Posterior cingulate gyrus (tissue), 11 donors: Measurements from ENCODE around the gene SORL1.
"Not testable (repeated sequence)": the region's sequence is repeated elsewhere in the genome, so short reads cannot be mapped to it uniquely, and the experiment has no call there.

ENCODE experiments used
- DNase-seq, 10 donors: peaks; one replicate each; pipeline versions ENCODE4 v3.0.0 to v3.0.0-alpha.2; 2020 to 2021; ENCODE audit warnings: mixed read lengths in 3 of 10
- intact Hi-C: fragments of 100-400 bp; cut with DNase I; formaldehyde crosslinking; loops from one replicate; pipeline ENCODE4 v1.15.1; 2023

The SORL1 gene

GRCh38 chr11:121497176-121497998 lies 45.3 kb downstream of the SORL1 start:
- no peak for DNase-seq
- intact Hi-C loops: no loop called here

DNA sequence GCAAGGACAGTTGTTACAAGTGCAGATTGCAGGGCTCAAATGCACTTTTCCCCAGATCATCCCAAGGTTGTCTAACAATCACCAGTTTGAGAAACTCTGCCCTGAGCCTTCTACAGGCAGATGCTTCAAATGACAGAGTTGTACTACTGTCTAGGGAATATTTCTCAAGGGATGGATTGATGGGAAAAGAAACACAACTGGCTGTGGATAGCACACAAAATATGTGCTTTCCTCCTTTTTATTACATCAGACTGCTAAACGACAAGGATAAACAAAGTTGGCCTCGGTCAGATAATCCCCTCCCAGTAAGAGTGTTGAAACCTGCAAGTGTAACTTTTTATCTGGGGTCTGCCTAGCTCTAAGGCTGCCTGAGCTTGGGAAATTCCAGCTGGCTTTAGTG lies 47.3 kb downstream of the SORL1 start:
- intact Hi-C loops: no loop called here
- DNase-seq: no peak

GRCh38 chr11:121500275-121500674 lies 48.2 kb downstream of the SORL1 start:
- intact Hi-C loops: no loop called here
- DNase-seq: no peak

GRCh38 chr11:121500717-121501116 lies 48.6 kb downstream of the SORL1 start:
- intact Hi-C loops: no loop called here
- DNase-seq: no peak

DNA sequence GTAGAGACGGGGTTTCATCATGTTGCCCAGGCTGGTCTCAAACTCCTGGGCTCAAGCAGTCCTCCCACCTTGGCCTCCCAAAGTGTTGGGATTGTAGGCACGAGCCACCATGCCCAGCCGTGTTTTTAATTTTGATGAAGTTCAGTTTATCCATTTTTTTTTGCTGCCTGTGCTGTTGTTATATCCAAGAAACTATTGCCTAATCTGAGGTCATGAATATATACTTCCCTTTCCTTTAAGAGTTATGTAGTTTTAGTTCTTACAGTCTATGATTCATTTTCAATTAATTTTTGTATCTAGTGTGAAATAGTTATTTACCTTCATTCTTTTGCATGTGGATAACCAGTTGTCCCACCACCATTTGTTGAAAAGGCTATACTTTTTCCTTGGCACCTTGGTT lies 50.9 kb downstream of the SORL1 start:
- DNase-seq: no peak
- intact Hi-C loops: no loop called here

DNA sequence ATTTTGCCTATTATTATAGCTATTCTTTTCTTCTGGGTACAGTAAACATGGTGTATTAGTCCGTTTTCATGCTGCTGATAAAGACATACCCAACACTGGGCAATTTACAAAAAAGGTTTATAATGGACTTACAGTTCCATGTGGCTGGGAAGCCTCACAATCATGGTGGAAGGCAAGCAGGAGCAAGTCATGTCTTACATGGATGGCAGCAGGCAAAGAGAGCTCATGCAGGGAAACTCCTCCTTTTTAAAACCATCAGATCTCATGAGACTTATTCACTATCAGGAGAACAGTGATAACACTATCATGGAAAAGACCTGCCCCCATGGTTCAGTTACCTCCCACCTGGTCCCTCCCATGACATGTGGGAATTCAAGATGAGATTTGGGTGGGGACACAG lies 54.1 kb downstream of the SORL1 start:
- intact Hi-C loops, DNase-seq: not testable (repeated sequence)

DNA sequence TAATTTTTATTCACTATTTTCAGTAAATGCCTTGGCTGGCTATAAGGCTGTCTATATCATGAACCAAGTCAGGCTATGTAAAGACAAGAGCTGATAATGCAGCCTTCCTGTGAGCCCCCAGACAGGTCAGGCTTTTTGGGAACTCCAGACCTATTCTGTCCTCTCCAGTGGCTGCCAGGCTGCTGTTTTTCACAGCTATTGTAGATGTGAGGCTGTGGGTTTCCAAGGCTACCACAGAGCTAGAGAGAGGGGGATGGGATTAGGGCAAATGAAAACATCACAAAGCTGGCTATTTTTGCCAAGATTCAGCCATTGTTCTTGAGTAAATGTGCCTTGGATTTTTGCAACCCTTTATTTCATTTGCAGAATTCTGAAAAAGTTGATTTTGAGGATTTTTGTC lies 56.3 kb downstream of the SORL1 start:
- DNase-seq: peak in 2 of 10 donors; percentile 30 to 35
- intact Hi-C loops: no loop called here

GRCh38 chr11:121510438-121510837 lies 58.3 kb downstream of the SORL1 start:
- DNase-seq: no peak
- intact Hi-C loops: no loop called here

DNA sequence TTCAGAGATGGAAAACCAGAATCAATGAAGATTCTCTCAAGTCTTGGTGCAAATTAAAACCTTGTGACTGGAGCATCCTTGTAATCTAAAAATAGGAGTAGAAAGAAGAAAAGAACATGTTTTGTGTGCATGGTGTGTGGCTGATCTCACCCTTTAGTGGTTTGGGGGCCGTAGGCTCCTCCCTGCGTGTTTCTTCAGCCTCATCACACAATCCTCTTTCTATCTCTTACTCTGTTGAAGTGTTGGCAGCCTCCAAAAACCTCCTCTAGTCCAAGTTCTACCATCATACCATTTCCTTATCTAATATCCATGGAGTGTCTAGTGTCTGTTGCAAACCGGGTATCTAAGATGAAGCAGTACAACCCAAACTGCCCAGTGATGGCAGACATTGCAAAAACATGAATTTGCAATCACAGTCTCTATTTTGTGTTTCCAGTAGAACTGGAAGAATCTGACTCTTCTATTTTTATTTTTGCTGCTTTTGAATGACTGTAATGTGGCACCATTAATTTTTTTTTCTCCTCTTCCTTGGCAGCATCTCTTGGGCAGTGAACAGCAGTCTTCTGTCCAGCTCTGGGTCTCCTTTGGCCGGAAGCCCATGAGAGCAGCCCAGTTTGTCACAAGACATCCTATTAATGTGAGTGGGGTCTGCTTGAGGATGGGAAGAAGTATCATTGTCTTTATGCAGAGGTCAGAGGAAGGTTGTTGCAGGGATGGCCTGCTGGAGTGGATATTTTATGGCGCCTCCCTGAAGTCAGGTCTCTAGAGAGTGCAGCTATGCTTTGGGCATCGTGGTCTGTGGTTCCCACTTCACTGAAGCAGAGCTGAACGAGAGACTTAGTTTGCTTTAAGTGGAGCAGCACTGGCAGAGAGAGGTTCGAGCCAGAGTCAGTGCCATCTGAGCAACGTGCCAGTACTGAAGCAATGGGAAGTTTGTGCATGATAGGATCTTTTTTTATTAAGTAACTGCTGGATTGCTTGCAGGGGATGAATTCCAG lies 60.7 kb downstream of the SORL1 start:
- DNase-seq: no peak

DNA sequence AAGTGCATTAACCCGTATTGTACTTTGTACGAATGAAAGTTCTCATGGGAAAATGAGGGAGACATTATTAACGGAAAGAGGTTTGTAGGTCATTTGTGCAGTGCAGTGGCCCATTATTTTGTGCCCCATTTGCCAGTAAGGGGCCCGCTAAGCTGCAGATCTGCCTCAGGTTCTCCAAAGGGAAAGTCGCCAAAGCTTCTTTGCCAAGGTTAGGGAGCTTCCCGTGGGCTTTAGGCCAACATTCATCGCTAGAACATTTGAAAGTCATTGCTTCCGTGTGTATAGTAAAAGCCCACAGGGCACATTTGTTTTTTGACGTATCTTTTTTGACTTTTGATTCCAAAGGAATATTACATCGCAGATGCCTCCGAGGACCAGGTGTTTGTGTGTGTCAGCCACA lies 61.7 kb downstream of the SORL1 start:
- no peak for DNase-seq
- intact Hi-C loops: no loop called here

More for the DNA sequence above, 60.7 kb downstream of the SORL1 start:
- intact Hi-C loops: no loop called here

DNA sequence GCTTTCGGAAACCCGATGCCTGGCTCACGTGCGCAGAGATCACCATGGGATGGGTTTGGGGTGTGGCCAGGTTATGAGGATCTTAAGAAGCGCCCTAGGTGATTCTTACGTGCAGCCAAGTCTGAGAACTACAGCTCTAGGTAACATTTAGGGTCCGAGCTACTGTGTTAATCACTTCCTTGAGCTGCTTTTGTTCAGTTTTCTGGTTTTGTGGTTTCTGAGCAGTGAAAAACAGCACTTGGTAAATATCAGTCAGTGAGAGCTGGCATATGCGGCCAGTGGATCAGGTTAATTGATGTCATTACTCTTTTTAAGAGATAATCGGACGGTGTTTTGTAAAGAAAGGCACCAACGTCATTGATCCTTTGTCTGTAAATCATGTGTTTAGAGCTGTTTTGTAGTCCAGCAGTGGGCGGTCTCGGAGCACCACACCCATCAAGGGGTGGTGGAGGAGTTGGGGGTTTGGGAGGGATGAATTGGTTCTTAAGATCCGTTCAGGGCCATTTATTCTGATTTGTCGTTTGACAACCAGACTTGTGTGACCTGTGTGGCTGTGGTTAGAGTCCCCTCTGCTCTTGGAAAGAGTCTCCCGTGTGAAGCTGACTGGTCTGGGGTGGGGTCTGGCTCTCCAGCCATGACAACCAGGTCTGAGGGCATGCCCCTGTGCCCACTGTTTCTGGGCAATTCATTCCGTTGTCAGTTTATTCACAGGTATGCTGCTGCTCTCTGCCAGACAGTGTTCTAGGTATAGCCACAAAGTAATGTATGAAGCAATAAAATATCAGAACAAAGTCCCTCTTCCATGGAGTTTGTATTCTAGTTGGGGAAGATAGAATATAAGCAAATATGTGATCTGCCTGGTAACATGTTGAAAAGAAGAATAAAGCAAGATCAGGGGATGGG lies 62.6 kb downstream of the SORL1 start:
- intact Hi-C loops: no loop called here
- no peak for DNase-seq

GRCh38 chr11:121515335-121515671 lies 63.2 kb downstream of the SORL1 start:
- DNase-seq: no peak
- intact Hi-C loops: no loop called here

- intact Hi-C loops: no loop called here
Measured at GRCh38 chr11:121517996-121518395, 65.9 kb downstream of the SORL1 start.

DNA sequence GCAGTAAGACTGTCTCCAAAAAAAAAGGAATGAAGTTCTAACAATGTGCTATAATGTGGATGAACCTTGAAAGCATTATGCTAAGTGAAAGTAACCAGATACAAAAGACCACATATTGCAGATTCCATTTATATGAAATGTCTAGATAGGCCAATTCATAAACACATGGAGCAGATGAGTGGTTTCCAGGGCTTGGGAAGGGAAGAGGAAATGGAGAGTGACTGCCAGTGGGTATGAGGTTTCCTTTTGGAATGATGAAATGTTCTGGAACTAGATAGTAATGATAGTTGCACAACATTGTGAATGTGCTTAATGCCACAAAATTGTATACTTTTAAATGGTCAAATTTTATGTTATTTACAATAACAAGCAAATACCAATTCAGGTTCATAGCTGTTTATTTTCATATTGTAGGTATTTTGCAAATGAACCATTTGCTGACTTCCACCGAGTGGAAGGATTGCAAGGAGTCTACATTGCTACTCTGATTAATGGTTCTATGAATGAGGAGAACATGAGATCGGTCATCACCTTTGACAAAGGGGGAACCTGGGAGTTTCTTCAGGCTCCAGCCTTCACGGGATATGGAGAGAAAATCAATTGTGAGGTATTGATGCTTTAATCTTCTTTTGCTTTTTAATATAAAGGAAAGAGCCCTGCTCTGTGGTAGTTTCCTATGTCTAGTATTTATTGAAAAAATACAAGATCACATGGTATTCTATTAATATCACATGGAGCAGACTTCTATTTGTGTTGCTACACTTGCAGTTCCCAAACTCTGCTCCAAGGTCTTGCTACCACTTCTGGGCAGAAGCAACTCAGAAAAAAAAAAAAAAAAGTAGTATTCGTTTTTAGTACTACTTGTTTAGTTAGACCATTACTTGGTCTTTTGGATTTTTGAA lies 68.4 kb downstream of the SORL1 start:
- intact Hi-C loops: no loop called here
- DNase-seq: no peak

More at GRCh38 chr11:121517996-121518395, 65.9 kb downstream of the SORL1 start:
- DNase-seq: no peak

DNA sequence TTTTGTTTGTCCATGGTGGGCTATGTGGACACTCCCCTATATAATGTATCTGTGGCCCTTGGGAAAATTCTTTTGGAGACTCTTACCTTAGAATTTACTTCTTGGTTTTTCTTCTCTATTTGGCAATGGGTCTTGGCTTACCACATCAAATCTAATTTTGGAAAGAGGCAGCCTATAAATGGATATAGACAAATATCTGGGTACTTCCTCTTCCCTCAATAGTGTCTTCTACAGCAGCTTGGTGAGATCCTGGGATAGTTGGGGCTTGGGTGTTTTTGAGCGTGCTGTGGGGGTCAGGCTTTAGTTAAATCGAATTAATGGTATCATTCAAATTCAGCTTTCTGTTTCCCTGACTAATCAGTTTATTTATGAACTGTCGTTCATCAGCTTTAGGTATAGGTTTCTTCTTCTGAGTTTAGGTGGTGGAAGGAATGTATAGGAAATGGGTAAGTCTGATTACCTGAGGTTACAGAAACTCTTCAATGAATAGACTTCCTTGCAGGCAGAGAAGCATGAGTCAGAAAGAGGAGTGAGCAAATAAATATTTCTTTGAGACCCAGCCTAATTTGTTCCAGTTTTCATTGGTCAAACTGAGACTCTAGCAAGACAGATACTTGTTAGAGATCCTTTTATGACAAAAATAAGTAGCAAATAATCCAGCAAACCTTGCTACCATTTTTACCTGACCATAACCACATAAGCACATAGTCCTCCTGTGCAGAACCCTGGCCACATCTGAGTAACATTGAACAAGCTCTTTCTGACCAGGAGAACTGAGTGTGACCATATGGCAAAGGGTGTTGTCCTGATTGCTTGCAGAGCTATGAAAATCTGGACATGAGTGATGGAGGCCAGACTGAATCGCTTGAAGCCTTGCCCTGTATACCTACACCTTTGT lies 69.3 kb downstream of the SORL1 start:
- intact Hi-C loops: no loop called here
- DNase-seq: no peak

DNA sequence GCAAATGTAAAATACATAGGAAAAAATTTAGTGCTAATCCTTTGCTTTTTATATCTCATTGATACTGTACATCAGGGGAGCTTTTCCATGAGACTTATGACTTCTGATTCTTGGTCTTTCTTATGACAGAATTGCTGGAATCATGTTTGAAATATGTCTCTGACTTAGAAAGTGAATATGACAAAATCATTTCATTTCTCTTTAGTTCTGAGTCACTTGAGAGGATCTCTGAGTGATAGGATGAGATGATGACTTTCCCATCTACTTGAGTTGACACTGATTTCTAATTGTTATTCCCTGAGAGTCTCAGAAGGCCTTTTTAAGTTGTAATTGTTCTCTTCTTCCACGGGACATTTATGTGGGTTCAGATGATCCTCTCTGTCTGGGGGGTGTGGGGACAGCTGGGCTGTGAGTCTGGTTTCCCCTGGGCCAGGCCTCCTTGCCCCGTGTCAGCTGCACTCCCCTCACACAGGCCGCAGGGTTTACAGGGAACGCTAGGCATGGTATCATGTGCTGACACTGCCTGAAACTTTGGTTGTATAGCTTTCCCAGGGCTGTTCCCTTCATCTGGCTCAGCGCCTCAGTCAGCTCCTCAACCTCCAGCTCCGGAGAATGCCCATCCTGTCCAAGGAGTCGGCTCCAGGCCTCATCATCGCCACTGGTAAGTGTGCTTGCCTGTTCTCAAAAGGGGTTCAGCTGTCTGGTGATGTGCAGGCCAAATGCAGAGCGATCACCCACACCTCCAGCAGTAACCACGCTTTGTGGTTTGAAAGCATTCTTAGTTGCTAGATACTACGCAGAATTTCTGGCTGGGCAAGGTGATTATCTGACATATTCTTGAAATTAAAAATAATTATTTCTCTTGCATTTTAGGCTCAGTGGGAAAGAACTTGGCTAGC lies 70.2 kb downstream of the SORL1 start:
- no peak for DNase-seq
- intact Hi-C loops: no loop called here

- intact Hi-C loops: no loop called here
- DNase-seq: no peak
Measured at GRCh38 chr11:121523581-121524232, 71.6 kb downstream of the SORL1 start.
